GM12865 (cell line): Measurements from ENCODE around the gene PPP1R14C.

ENCODE experiments used
- DNase-seq: peaks from one replicate; pipeline ENCODE4 v3.0.0; 2010; ENCODE audit warnings: low read depth
- H3K4me3 ChIP-seq: 2 replicates; pipeline ENCODE4 v1.5.1; 2011; ENCODE audit warnings: mild to moderate bottlenecking, low read depth, low read length, control low read depth
- CTCF ChIP-seq: IDR thresholded peaks from 2 replicates; pipeline ENCODE4 v1.5.1; 2011; ENCODE audit warnings: low read length, control low read depth, low read depth, inconsistent platforms; ENCODE audit not compliant: insufficient read depth; ENCODE audit errors: missing control alignments

The PPP1R14C gene

DNA sequence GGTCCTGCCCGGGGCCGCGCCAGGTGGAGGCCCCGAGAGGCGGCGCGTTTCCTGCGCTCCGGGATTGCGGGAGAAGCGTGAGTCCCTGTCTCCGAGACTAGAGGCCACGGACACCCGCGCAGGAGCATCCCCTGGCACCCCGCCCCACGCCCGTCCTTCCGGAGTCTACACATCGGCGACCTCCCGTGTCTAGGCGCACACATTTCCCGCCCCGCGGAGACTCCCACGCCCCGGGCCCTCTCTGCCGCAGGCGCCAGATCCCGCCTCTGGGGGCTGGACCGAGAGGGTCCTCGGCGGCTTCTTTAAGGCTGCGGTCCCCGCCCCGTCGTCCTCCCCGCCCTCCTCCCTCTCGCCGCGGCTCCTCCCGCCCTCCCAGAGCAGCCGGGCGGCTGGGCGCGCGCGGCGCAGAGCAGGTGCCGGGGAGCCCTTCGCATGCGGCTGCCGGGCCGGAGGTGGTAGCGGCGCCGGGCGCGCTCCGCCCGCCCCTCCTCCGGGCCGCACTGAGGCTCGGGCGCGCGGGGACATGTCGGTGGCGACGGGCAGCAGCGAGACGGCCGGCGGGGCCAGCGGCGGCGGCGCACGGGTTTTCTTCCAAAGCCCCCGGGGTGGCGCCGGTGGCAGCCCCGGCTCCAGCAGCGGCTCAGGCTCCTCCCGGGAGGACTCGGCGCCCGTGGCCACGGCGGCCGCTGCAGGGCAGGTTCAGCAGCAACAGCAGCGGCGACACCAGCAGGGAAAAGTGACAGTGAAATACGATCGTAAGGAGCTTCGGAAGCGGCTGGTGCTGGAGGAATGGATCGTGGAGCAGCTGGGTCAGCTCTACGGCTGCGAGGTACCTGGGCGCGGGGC is at the start of gene PPP1R14C:
TSS of gene PPP1R14C (plus strand) at position 375 of the 846 bp plus-strand sequence. CDS start at position 524, 149 bp downstream.
- no peak for DNase-seq
- no peak within 1 kb of the TSS for H3K4me3 ChIP-seq
- TF ChIP-seq CTCF = no peak

DNA sequence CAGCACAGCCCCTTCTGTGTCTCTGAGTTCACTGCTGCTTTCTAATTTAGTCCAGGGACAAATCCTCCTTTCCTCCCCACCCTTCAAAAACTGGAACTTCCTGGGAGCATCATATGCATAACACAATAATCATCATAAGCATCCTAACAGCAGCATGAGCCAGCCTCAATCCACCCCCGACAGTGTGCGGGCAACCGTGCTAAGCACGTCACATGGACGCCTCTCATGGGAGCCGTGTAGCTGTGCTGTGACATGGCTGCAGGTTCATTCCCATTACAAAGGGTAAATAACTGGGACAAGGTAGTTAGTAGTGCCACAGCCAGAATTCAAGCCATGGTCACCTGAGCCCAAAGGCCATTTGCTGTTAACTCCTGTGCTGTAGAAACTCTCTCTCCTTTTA is 49.4 kb upstream of the PPP1R14C start:
- H3K4me3 ChIP-seq = no peak overlapping the region
- TF ChIP-seq CTCF = no peak
- no peak for DNase-seq

- no peak for DNase-seq
- TF ChIP-seq CTCF = no peak
- no peak overlapping the region for H3K4me3 ChIP-seq
These were observed 44.7 kb upstream of the PPP1R14C start for GRCh38 chr6:150098155-150098554.

DNA sequence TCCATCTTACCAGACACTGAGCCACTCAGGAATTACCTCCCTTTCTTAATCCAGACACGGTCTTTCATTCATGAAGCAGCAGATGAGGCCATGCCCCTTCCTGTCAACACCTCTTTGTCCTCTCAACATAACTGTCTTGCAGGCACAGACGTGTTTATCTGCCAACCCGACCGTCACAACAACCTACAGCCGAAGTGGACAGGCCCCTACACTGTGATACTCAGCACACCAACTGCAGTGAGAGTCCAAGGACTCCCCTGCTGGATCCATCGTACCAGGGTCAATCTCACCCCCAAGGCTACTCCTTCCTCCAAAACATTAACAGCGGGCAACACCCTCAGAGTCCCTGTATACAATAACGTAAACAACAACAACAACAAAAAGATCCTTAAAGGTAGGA is 43.3 kb upstream of the PPP1R14C start:
- TF ChIP-seq CTCF = no peak
- H3K4me3 ChIP-seq = no peak overlapping the region
- no peak for DNase-seq

GRCh38 chr6:150099953-150100352 is 42.9 kb upstream of the PPP1R14C start:
- DNase-seq = no peak
- no peak for TF ChIP-seq CTCF

GRCh38 chr6:150100745-150101144 is 42.1 kb upstream of the PPP1R14C start:
- no peak for TF ChIP-seq CTCF
- DNase-seq = no peak
- no peak overlapping the region for H3K4me3 ChIP-seq

More at GRCh38 chr6:150099953-150100352, 42.9 kb upstream of the PPP1R14C start:
- no peak overlapping the region for H3K4me3 ChIP-seq

DNA sequence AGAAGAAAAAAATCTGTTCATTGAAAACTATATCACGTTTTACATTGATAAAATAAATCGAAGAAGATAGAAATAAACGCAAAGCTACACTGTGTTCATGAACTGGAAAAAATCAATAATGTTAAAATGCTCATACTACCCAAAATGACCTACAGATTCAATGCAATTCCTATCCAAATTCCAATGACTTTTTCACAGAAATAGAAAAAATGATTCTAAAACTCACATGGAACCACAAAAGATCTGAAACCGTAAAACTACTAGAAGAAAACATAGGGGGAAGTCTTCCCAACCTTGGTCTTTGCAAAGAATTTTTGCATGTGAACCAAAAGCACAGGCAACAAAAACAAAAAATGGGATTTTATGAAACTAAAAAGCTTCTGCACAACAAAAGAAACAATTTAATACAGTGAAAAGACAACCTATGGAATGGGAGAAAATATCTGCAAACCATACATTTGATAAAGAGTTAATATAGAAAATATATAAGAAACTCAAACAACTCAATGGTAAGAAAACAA is 40.0 kb upstream of the PPP1R14C start:
- DNase-seq = no peak
- no peak for TF ChIP-seq CTCF

More for the DNA sequence above, 40.0 kb upstream of the PPP1R14C start:
- H3K4me3 ChIP-seq = no peak overlapping the region
